Endothelial cell of umbilical vein (primary cell): ENCODE data around the gene B3GNT3. TPM values are rescaled to one million over a fixed set of nuclear protein-coding genes. Genes with fewer than 3 reads are reported as not detected.

Experiments used
- BruUV-seq: library from RNA; stranded (reverse); fragments of 400-500 nt; replicated peaks from 2 replicates; lab custom pipeline; 2021; lab: Mats Ljungman, UMichigan
- CTCF ChIA-PET: fragments of 300-600, 350-600 bp; sonication (Branson Sonifier 250); formaldehyde crosslinking; loops from one replicate; lab custom pipeline; 2021; ENCODE audit warnings: antibody characterized with exemption, inconsistent platforms; lab: Charles Lee
- POLR2A ChIA-PET: fragments of 300-600, 350-600 bp; sonication (Branson Sonifier 250); formaldehyde crosslinking; loops from one replicate; lab custom pipeline; 2021; ENCODE audit warnings: antibody characterized with exemption, inconsistent platforms; lab: Charles Lee
- DNase-seq: peaks from one replicate; pipeline ENCODE4 v3.0.0-alpha.2; 2011; ENCODE audit warnings: low read depth, low spot score
- FAIRE-seq: peaks from 2 replicates; lab custom pipeline; 2011; peaks lifted over from hg19 to GRCh38; lab: Jason Lieb, UNC
- H2AFZ ChIP-seq: 2 replicates; pipeline ENCODE4 v1.6.0; 2012; ENCODE audit warnings: low read depth, low read length, control low read depth, inconsistent platforms
- H3K27ac ChIP-seq: 2 replicates; pipeline ENCODE4 v1.5.1; 2011; ENCODE audit warnings: low read depth, mild to moderate bottlenecking, control low read depth, low read length, moderate library complexity; ENCODE audit not compliant: insufficient read depth
- H3K27me3 ChIP-seq, 2 experiments: 2 replicates each; pipeline versions ENCODE4 v1.6.0 to v1.6.1; 2011; ENCODE audit warnings: low read length in 2 of 2, mixed read lengths in 1 of 2; ENCODE audit not compliant: control insufficient read depth in 2 of 2, insufficient read depth in 2 of 2
- H3K36me3 ChIP-seq, 2 experiments: 2 replicates in 1 of 2; 3 replicates in 1 of 2; pipeline ENCODE4 v1.5.1; 2011; ENCODE audit warnings: low read length in 2 of 2, mild to moderate bottlenecking in 1 of 2, moderate library complexity in 1 of 2; ENCODE audit not compliant: control insufficient read depth in 2 of 2, insufficient read depth in 2 of 2; ENCODE audit errors: extremely low read depth in 1 of 2
- H3K4me1 ChIP-seq: 3 replicates; pipeline ENCODE4 v1.5.1; 2011; ENCODE audit warnings: mild to moderate bottlenecking, low read length; ENCODE audit not compliant: control insufficient read depth, insufficient read depth; ENCODE audit errors: extremely low read depth
- H3K4me2 ChIP-seq: 2 replicates; pipeline ENCODE4 v1.6.1; 2011; ENCODE audit warnings: low read length, control low read depth, mixed read lengths; ENCODE audit not compliant: insufficient read depth
- H3K4me3 ChIP-seq, 3 experiments: fragments of 200-600 bp in 1 of 3; sonication (generic), shearing (Covaris generic) in 1 of 3; replicated peaks in 1 of 3; 2 replicates each; pipeline ENCODE4 v1.5.1; 2011 to 2016; ENCODE audit warnings: control low read depth in 3 of 3, low read length in 3 of 3, mild to moderate bottlenecking in 2 of 3, inconsistent platforms in 1 of 3, low read depth in 1 of 3, moderate library complexity in 1 of 3; ENCODE audit not compliant: insufficient read depth in 1 of 3
- H3K79me2 ChIP-seq: 2 replicates; pipeline ENCODE4 v1.6.0; 2012; ENCODE audit warnings: low read length, inconsistent platforms; ENCODE audit not compliant: control insufficient read depth, insufficient read depth
- H3K9ac ChIP-seq: replicated peaks from 2 replicates; pipeline ENCODE3; 2011; ENCODE audit warnings: low read length, control low read depth; ENCODE audit not compliant: insufficient read depth; ENCODE audit errors: extremely low read depth
- H3K9me1 ChIP-seq: replicated peaks from 3 replicates; pipeline ENCODE4 v1.6.0; 2011; ENCODE audit warnings: mild to moderate bottlenecking, low read length; ENCODE audit not compliant: control insufficient read depth, insufficient read depth; ENCODE audit errors: extremely low read depth
- H3K9me3 ChIP-seq: replicated peaks from 2 replicates; pipeline ENCODE4 v1.5.1; 2012; ENCODE audit warnings: low read length, inconsistent platforms; ENCODE audit not compliant: control insufficient read depth, insufficient read depth
- H4K20me1 ChIP-seq: replicated peaks from 2 replicates; pipeline ENCODE3; 2011; ENCODE audit warnings: mild to moderate bottlenecking, low read length; ENCODE audit not compliant: control insufficient read depth, insufficient read depth; ENCODE audit errors: extremely low read depth
- CTCF ChIP-seq, 2 donors: IDR thresholded peaks; 1 replicate in 1 of 2; 2 replicates in 1 of 2; pipeline ENCODE4 v1.5.1; 2011; ENCODE audit warnings: low read length in 2 of 2, mild to moderate bottlenecking in 2 of 2, moderate library complexity in 2 of 2, control low read depth in 1 of 2, inconsistent platforms in 1 of 2, low read depth in 1 of 2; ENCODE audit not compliant: insufficient read depth in 1 of 2; ENCODE audit errors: extremely low read depth in 1 of 2
- EZH2 ChIP-seq: IDR thresholded peaks from 2 replicates; pipeline ENCODE4 v1.6.1; 2012; ENCODE audit warnings: borderline replicate concordance, low read depth, mild to moderate bottlenecking, moderate library complexity, low read length, inconsistent platforms; ENCODE audit not compliant: severe bottlenecking
- FOS ChIP-seq: IDR thresholded peaks from 2 replicates; pipeline ENCODE4 v1.6.1; 2011; ENCODE audit warnings: mild to moderate bottlenecking, low read length, moderate library complexity, borderline replicate concordance; ENCODE audit not compliant: insufficient read depth
- GATA2 ChIP-seq: IDR thresholded peaks from 2 replicates; pipeline ENCODE4 v1.7.0; 2011; ENCODE audit warnings: low read depth, mild to moderate bottlenecking, moderate library complexity, mixed read lengths, low read length; ENCODE audit not compliant: insufficient read length, insufficient read depth
- JUN ChIP-seq: IDR thresholded peaks from 2 replicates; pipeline ENCODE4 v1.6.1; 2011; ENCODE audit warnings: borderline replicate concordance, low read depth; ENCODE audit not compliant: insufficient read length, insufficient read depth
- MAX ChIP-seq: IDR thresholded peaks from 2 replicates; pipeline ENCODE4 v1.6.1; 2011; ENCODE audit not compliant: insufficient read depth, insufficient read length
- MYC ChIP-seq: IDR thresholded peaks from one replicate; pipeline ENCODE4 v1.6.1; 2011; ENCODE audit warnings: mild to moderate bottlenecking, low read depth, low read length
- POLR2A ChIP-seq: IDR thresholded peaks from 2 replicates; pipeline ENCODE4 v1.6.1; 2012; ENCODE audit warnings: low read depth, mild to moderate bottlenecking, control low read depth, low read length
- POLR2AphosphoS5 ChIP-seq: IDR thresholded peaks from 2 replicates; pipeline ENCODE4 v1.6.1; 2012; ENCODE audit warnings: low read depth, mild to moderate bottlenecking, control low read depth, low read length, moderate library complexity; ENCODE audit not compliant: insufficient read depth
- dilution Hi-C: fragments of 300-500 bp; cut with MboI; formaldehyde crosslinking; loops from one replicate; pipeline ENCODE4 v1.15.0; 2019; ENCODE audit warnings: low sequenced_read_pairs; ENCODE audit not compliant: extremely low pct_ligation_motif_present
- intact Hi-C: fragments of 100-400 bp; cut with micrococcal nuclease; formaldehyde crosslinking; loops from one replicate; pipeline ENCODE4 v1.10.0; 2022
- polyA plus RNA-seq, 4 experiments: library from polyadenylated mRNA; depleted of rRNA in 3 of 4; stranded (reverse) in 3 of 4; unstranded in 1 of 4; fragments of >200 nt; gene quantifications; 2 replicates each; pipeline versions ENCODE4 v1.2.1 to v1.2.3, GENCODE V29; 2011 to 2012; ENCODE audit warnings: missing spikeins in 1 of 4
- total RNA-seq: library from RNA; stranded (reverse); gene quantifications from 2 replicates; pipeline ENCODE4 v1.2.3, GENCODE V29; 2021

The B3GNT3 gene
- total and polyA plus RNA-seq, 2 donors (not counting 3 experiments of a cell fraction or from before 2014, with no cell fraction given): 0.10 TPM; not detected in 1

- Histone ChIP-seq H3K9me3 (no peaks in the 10 kb centered on the region), H3K9me1 (no peaks in the 10 kb centered on the region), H2AFZ (no peak overlapping the region), H3K79me2 (no peaks in the 10 kb centered on the region), H3K27ac (no peak overlapping the region), H4K20me1 (no peaks in the 10 kb centered on the region), H3K9ac (no peak overlapping the region), H3K4me2 (no peak overlapping the region), H3K4me1 (peaks cover 4% of the 10 kb centered on the region), H3K27me3 (peaks cover 0 to 2% of the 10 kb centered on the region in 2 experiments), H3K36me3 (no peaks in the 10 kb centered on the region), H3K4me3 (no peak overlapping the region)
- intact Hi-C loops: no loop called here
- TF ChIP-seq POLR2AphosphoS5 (no peak), MYC (no peak), MAX (no peak), CTCF (IDR thresholded peaks at IDR 0.05; ENCODE audit: extremely low read depth in 1 of 2, insufficient read depth in 1 of 2, low read depth in 1 of 2, low read length in 2 of 2) (no peak), JUN (no peak), POLR2A (no peak), FOS (no peak), EZH2 (no peak), GATA2 (no peak)
- ChIA-PET POLR2A (no interaction called here), CTCF (interaction anchor here (1.2 kb wide), 2 partner anchors 14 to 100 kb away, joined by 3 to 4 read pairs; no protein-coding TSS in a partner anchor)
- no TSS peak for BruUV-seq
- dilution Hi-C loops: no loop called here
- FAIRE-seq: no peak
- no peak for DNase-seq
These were observed 43.0 kb upstream of the B3GNT3 start for GRCh38 chr19:17751912-17752273.
